Measurements from ENCODE around the gene RPS21.

DNA sequence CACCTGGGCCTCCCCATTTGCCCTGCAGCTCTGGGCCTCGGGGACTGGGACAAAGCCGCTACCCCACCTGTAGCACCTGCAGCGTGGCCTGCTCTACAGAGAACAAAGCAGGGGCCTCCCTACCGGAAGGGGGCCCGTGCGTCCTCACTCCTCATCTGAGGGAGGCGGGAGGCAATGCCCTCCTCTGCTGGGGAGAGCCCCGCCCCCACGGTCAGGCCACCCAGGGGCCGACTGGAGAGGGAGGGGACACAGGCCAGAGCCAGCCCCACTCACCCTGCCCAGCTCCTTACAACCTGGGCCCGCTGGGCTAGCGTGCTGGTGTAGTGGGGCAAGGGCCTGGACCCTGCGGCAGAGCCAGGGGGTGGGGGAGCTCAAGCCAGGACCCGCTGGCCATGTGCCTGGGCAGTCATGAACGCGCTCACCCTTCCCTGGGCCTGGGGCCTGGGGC is 27.8 kb upstream of the RPS21 start:
- TF ChIP-seq YEATS4 (CRISPR knock-in tag; IDR thresholded peaks at IDR 0.05; ENCODE audit: borderline replicate concordance) (no peak), BRD4 (CRISPR knock-in tag; IDR thresholded peaks at IDR 0.05) (no peak), CHD4 (IDR thresholded peaks at IDR 0.05; ENCODE audit: borderline replicate concordance, low read length) (no peak), CCAR2 (optimal IDR thresholded peaks at IDR 0.05; ENCODE audit: low read depth, low read length) (no peak), POLR2A (IDR thresholded peaks at IDR 0.05; ENCODE audit: insufficient read depth in 1 of 2, low read depth in 2 of 2, low read length in 2 of 2) (no peak), NCOA1 (CRISPR knock-in tag; IDR thresholded peaks at IDR 0.05) (no peak), CHD2 (IDR thresholded peaks at IDR 0.05; ENCODE audit: low read depth, low read length) (no peak), ZSCAN29 (CRISPR knock-in tag; conservative IDR thresholded peaks at IDR 0.05) (no peak), E2F1 (CRISPR knock-in tag; IDR thresholded peaks at IDR 0.05) (no peak), CTCF (CRISPR knock-in tag; IDR thresholded peaks at IDR 0.05) (no peak), ATF3 (CRISPR knock-in tag; IDR thresholded peaks at IDR 0.05) (no peak)
- TF ChIP-seq, protein P1, sequence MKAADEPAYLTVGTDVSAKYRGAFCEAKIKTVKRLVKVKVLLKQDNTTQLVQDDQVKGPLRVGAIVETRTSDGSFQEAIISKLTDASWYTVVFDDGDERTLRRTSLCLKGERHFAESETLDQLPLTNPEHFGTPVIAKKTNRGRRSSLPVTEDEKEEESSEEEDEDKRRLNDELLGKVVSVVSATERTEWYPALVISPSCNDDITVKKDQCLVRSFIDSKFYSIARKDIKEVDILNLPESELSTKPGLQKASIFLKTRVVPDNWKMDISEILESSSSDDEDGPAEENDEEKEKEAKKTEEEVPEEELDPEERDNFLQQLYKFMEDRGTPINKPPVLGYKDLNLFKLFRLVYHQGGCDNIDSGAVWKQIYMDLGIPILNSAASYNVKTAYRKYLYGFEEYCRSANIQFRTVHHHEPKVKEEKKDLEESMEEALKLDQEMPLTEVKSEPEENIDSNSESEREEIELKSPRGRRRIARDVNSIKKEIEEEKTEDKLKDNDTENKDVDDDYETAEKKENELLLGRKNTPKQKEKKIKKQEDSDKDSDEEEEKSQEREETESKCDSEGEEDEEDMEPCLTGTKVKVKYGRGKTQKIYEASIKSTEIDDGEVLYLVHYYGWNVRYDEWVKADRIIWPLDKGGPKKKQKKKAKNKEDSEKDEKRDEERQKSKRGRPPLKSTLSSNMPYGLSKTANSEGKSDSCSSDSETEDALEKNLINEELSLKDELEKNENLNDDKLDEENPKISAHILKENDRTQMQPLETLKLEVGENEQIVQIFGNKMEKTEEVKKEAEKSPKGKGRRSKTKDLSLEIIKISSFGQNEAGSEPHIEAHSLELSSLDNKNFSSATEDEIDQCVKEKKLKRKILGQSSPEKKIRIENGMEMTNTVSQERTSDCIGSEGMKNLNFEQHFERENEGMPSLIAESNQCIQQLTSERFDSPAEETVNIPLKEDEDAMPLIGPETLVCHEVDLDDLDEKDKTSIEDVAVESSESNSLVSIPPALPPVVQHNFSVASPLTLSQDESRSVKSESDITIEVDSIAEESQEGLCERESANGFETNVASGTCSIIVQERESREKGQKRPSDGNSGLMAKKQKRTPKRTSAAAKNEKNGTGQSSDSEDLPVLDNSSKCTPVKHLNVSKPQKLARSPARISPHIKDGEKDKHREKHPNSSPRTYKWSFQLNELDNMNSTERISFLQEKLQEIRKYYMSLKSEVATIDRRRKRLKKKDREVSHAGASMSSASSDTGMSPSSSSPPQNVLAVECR (CRISPR knock-in tag; IDR thresholded peaks at IDR 0.05; ENCODE audit: borderline replicate concordance), result no peak

All from HepG2 (cell line).